Measurements from ENCODE around the gene TUFT1.

DNA sequence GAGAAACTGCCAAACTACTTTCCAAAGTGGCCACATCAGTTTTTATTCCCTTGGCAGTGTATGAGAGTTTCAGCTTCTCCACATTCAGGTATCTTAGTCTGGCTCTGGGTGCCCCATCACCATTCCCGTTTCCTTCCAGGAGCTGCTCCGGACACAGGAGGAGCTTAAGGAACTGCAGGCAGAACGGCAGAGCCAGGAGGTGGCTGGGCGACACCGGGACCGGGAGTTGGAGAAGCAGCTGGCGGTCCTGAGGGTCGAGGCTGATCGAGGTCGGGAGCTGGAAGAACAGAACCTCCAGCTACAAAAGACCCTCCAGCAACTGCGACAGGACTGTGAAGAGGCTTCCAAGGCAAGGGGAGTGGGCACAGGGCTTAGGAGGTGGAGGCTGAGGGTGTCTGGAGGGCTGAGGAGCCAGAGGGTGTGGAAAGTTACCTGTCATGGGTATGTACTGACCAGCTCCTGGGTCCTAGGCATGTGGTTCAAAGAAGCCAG lies 10.9 kb upstream of the TUFT1 start:
- TF ChIP-seq CBX2 (IDR thresholded peaks at IDR 0.05; ENCODE audit: borderline replicate concordance, low read depth) (no peak), CHD4 (IDR thresholded peaks at IDR 0.05; ENCODE audit: borderline replicate concordance) (no peak), POLR2A (IDR thresholded peaks at IDR 0.05; ENCODE audit: low read length) (no peak), JUN (IDR thresholded peaks at IDR 0.05) (no peak), CEBPB (IDR thresholded peaks at IDR 0.05) (no peak), MYC (IDR thresholded peaks at IDR 0.05; ENCODE audit: borderline replicate concordance, low read length) (no peak), RFX5 (IDR thresholded peaks at IDR 0.05) (no peak)
- TF ChIP-seq, protein P1, sequence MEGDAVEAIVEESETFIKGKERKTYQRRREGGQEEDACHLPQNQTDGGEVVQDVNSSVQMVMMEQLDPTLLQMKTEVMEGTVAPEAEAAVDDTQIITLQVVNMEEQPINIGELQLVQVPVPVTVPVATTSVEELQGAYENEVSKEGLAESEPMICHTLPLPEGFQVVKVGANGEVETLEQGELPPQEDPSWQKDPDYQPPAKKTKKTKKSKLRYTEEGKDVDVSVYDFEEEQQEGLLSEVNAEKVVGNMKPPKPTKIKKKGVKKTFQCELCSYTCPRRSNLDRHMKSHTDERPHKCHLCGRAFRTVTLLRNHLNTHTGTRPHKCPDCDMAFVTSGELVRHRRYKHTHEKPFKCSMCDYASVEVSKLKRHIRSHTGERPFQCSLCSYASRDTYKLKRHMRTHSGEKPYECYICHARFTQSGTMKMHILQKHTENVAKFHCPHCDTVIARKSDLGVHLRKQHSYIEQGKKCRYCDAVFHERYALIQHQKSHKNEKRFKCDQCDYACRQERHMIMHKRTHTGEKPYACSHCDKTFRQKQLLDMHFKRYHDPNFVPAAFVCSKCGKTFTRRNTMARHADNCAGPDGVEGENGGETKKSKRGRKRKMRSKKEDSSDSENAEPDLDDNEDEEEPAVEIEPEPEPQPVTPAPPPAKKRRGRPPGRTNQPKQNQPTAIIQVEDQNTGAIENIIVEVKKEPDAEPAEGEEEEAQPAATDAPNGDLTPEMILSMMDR (IDR thresholded peaks at IDR 0.05): no peak

Data from A549 (cell line).